ENCODE data around the gene VPS37C. TPM values are rescaled to one million over a fixed set of nuclear protein-coding genes. Genes with fewer than 3 reads are reported as not detected.

VPS37C gene
- total RNA-seq, 2 donors from 2014 or later, result 13.2 to 21.1 TPM

DNA sequence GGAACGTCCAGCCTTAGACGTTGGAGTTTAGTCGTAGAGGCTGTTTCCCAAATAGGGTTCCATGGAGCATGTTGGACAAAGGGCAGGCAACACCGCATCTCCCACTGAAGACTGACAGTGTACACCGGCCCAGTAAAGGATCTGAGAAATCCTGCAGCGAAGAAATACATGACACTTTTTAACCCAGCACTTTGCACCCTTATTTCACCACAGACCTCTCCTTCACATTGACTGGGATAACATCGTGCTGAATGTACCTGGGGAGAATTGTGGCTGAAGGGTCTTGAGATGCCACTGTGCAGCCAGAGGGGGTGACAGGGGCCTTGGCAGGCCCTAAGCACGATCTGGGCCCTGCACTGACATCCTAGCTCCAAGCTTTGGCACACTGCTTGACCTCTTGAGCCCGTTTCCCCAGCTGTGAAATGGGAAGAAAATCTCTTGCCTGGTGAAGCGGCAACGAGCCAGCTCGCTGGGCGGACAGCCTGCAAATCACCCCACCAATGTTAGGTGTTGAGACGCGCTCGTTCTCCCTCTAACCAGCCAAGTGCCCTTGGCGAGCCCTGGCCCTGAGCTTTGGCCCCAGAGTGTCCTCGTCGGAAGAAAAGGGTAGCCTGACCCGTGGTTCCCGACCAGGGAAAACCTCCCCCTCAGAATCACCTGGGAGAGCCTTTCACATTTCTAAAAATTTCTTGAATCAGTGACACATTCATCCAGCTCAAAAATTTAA is 45.6 kb downstream of the VPS37C start:
- Histone ChIP-seq H3K27me3 (no peaks in the 10 kb centered on the region), H3K4me3 (no peak overlapping the region), H3K9me3 (no peaks in the 10 kb centered on the region), H3K4me1 (peaks cover 4% of the 10 kb centered on the region), H3K27ac (no peak overlapping the region), H3K36me3 (replicated peaks in 1 of 2; ENCODE audit: insufficient read depth in 1 of 2, low read depth in 2 of 2) (no peaks in the 10 kb centered on the region)
- DNase-seq (no peak), ATAC-seq (no peak)
- intact Hi-C loops (cut with DNase I), result no loop called here
- 76 to 79% methylated on average over 16 to 21 of the region's 21 CpGs for WGBS, 2 donors
- TF ChIP-seq, protein P1, sequence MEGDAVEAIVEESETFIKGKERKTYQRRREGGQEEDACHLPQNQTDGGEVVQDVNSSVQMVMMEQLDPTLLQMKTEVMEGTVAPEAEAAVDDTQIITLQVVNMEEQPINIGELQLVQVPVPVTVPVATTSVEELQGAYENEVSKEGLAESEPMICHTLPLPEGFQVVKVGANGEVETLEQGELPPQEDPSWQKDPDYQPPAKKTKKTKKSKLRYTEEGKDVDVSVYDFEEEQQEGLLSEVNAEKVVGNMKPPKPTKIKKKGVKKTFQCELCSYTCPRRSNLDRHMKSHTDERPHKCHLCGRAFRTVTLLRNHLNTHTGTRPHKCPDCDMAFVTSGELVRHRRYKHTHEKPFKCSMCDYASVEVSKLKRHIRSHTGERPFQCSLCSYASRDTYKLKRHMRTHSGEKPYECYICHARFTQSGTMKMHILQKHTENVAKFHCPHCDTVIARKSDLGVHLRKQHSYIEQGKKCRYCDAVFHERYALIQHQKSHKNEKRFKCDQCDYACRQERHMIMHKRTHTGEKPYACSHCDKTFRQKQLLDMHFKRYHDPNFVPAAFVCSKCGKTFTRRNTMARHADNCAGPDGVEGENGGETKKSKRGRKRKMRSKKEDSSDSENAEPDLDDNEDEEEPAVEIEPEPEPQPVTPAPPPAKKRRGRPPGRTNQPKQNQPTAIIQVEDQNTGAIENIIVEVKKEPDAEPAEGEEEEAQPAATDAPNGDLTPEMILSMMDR (IDR thresholded peaks at IDR 0.05), result no peak
- TF ChIP-seq POLR2A (IDR thresholded peaks at IDR 0.05), result no peak

DNA sequence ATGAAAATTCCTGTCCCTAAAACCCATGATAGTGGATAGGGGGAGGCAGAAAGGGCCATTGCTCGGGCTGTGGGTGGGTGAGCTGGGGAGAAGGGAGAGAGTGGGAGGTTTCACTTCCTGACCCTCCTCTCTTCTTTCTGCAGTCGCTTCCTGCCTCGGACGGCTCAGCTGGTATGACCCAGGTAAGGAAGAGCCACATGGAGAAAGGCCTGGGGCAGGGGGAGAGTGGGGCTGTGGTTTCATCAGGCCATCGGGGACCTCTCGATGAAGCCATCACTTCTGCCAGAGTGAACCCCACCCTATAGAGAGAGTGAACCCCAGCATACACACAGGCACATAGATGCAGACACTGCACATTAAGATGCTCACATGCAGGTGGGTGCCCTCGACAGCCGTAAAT is 46.3 kb downstream of the VPS37C start:
- no peak for TF ChIP-seq POLR2A (IDR thresholded peaks at IDR 0.05)
- TF ChIP-seq, protein P1 (IDR thresholded peaks at IDR 0.05), result no peak
- Histone ChIP-seq H3K4me3 (no peak overlapping the region), H3K27ac (no peak overlapping the region), H3K36me3 (replicated peaks in 1 of 2; ENCODE audit: insufficient read depth in 1 of 2, low read depth in 2 of 2) (no peaks in the 10 kb centered on the region), H3K27me3 (no peaks in the 10 kb centered on the region), H3K9me3 (no peaks in the 10 kb centered on the region), H3K4me1 (no peaks in the 10 kb centered on the region)
- WGBS, 2 donors, result 55 to 74% methylated on average over 4 to 6 of the region's 8 CpGs
- DNase-seq, result no peak
- ATAC-seq, result no peak
- intact Hi-C loops (cut with DNase I), result no loop called here

DNA sequence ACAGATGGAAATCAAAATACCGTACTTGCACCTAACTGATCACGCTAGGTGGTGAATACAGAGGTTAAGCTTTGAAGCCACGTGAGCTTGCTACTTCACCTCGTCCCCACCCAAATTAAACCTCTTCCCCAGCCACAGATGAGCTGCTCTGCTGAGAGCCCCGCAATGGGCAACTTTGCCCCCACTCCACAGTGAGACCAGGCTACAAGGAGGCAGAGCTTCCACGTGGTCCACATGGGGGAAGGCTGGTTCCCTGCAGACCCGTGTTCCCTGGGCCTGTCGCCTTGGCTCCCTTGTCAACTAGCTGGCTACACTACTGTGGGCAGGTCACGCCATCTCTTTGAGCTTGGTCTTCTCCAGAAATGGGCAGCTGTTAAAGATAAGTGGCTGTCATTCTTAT is 48.0 kb downstream of the VPS37C start:
- no peak for TF ChIP-seq POLR2A (IDR thresholded peaks at IDR 0.05)
- TF ChIP-seq, protein P1 (IDR thresholded peaks at IDR 0.05), result no peak
- intact Hi-C loops (cut with DNase I), result no loop called here
- H3K36me3 ChIP-seq (replicated peaks in 1 of 2; ENCODE audit: insufficient read depth in 1 of 2, low read depth in 2 of 2), result no peaks in the 10 kb centered on the region
- no peak overlapping the region for H3K4me3 ChIP-seq
- no peaks in the 10 kb centered on the region for H3K4me1 ChIP-seq
- 84 to 90% methylated on average over 9 of the region's 9 CpGs for WGBS, 2 donors
- H3K9me3 ChIP-seq, result no peaks in the 10 kb centered on the region
- no peaks in the 10 kb centered on the region for H3K27me3 ChIP-seq
- no peak for ATAC-seq
- H3K27ac ChIP-seq, result no peak overlapping the region
- no peak for DNase-seq

DNA sequence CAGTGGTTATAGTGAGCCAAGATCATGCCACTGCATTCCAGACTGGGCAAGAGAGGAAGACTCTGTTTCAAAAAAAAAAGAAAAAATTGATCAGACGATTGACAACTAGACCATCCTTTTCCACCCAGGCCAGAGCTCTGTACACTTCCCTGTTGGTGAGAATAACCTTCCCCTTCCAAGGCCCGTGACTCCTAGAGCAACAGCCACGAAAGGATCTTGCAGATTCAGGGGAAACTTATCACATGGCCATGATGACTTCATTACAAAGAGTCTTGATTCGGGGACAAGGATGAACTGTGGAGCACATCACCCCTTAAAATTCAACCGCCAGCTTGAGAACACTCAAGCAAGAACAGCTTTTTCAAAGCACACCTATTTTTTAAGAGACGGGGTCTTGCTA is 48.7 kb downstream of the VPS37C start:
- ATAC-seq, result no peak

More for the DNA sequence above, 48.7 kb downstream of the VPS37C start:
- H3K27ac ChIP-seq, result no peak overlapping the region
- intact Hi-C loops (cut with DNase I), result no loop called here
- H3K9me3 ChIP-seq, result no peaks in the 10 kb centered on the region
- 78 to 83% methylated on average over 6 of the region's 6 CpGs for WGBS, 2 donors
- H3K4me1 ChIP-seq, result no peaks in the 10 kb centered on the region
- H3K27me3 ChIP-seq, result no peaks in the 10 kb centered on the region
- no peaks in the 10 kb centered on the region for H3K36me3 ChIP-seq (replicated peaks in 1 of 2; ENCODE audit: insufficient read depth in 1 of 2, low read depth in 2 of 2)
- DNase-seq, result no peak
- H3K4me3 ChIP-seq, result no peak overlapping the region
- TF ChIP-seq, protein P1 (IDR thresholded peaks at IDR 0.05), result no peak
- no peak for TF ChIP-seq POLR2A (IDR thresholded peaks at IDR 0.05)

Data from body of pancreas (tissue), 4 donors.